SH-SY5Y (cell line): Measurements from ENCODE around the gene SOX13.

Experiments used
- GATA2 ChIP-seq: IDR thresholded peaks from 2 replicates; pipeline ENCODE4 v1.6.1; 2011; ENCODE audit warnings: mild to moderate bottlenecking, low read depth, low read length
- GATA3 ChIP-seq: IDR thresholded peaks from 2 replicates; pipeline ENCODE4 v1.6.1; 2011; ENCODE audit warnings: low read depth, mild to moderate bottlenecking, low read length, moderate library complexity

DNA sequence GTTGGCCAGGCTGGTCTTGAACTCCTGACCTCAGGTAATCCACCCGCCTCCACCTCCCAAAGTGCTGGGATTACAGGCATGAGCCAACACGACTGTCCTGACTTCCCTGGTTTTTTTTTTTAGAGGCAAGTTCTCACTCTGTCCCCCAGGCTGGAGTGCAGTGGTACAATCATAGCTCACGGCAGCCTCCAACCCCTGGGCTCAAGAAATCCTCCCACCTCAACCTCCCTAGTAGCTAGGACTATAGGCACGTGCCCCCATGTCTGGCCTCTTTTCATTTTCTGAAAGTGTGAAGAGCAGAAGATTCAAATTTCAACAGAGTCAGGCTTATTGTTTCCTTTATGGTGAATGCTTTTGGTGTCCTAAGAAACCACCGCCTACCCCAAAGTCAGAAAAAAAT lies 21.7 kb upstream of the SOX13 start:
- TF ChIP-seq GATA3 (no peak), GATA2 (no peak)
